ENCODE measurements around the gene PLA2G4E.

Gene PLA2G4E

DNA sequence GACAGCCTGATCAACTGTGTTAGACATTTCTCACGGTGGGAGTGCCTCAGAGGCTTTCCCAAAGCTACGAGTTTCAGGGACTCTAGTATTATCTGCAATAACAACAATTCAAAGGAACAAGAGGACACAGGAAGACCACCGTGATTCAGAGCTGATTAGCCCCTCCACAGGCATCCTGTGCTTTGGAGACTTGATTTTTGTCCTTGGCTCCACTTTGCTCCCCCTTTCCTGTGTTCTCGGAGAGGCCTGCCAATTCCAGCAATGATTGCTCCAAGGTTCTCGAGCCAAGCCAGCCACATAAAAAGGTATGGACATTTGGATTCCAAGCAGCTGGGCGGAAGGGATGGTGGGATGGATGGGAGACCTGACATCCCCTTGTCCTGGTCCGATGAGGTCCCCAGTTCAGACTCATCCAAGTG, 62.8 kb downstream of the PLA2G4E start:
- no peak for DNase-seq (ENCODE audit: low spot score)
- in situ Hi-C loops (cut with MboI; ENCODE audit: low sequenced_read_pairs, unreplicated experiment) = no loop called here
- TF ChIP-seq CTCF (IDR thresholded peaks at IDR 0.05; ENCODE audit: borderline replicate concordance, control extremely low read depth, extremely low read depth, insufficient read depth, missing control alignments) = no peak

DNA sequence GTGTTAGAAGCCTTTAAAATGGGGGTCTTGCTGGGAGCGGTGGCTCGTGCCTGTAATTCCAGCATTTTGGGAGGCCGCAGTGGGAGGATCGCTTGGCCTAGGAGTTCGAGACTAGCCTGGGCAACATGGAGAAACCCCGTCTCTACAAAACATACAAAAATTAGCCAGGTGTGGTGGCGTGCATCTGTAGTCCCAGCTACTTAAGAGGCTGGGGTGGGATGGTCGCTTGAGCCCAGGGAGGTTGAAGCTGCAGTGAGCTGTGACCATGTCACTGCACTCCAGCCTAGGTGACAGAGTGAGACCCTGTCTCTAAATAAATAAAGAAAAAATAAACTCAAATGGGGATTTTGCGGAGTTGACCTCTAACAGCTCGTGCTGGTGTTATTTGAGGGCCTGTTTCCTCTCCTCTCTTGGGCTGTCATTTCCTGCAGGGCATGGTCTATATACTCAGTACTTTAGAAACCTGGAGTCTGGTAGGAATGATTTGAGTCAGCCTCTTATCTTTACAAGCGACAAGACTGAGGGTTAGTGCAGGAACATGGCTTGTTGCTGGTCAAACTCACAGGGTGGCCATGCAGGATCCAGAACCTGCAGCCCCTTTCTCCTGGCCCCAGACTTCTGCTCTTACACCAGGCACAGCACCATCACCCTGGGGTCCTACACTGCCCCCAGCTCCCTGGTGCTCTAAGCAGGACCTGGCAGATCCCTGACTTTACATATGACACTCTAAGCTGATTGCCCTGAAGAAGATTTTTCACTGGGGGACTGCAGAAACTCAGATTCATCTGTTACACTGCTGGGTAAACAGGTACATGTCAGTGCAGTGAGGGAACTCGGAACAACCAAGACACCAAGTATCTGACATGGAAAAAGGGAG, 63.6 kb downstream of the PLA2G4E start:
- DNase-seq (ENCODE audit: low spot score) = peak; percentile 71
- no peak for TF ChIP-seq CTCF (IDR thresholded peaks at IDR 0.05; ENCODE audit: borderline replicate concordance, control extremely low read depth, extremely low read depth, insufficient read depth, missing control alignments)
- in situ Hi-C loops (cut with MboI; ENCODE audit: low sequenced_read_pairs, unreplicated experiment) = no loop called here

DNA sequence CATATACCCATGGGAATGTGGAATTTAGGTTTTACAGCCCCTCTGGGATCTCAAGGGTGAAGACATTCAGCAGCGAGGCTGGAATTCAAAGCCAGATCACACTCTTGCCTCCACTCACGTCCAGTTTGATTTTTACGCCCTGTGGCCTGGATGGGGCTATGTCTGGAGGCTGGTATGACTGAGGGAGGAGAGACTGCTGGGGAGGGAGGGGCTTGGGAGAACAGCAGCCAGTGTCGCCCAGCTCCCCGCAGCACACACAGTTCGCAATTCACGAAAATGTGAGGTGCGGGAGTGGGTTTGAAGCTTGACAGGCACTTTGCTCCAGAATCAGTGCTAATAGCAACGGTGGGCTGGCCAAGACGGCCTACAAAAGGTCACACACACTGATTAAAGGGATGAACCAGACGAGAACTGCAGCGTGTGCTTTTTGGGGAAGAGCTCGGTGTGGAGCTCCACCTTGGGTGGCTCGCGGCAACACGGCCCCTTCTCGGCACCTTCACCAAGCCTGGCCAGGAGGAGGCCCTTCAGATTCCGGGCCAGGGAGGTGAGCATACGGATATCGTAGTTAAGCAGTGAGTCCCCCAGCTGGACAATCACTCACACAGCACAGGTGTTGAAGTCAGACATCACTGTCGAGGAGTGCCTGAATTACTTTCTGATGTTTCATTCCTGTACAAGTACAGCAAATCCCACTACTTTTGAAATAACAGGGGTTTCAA, 64.9 kb downstream of the PLA2G4E start:
- no peak for DNase-seq (ENCODE audit: low spot score)
- in situ Hi-C loops (cut with MboI; ENCODE audit: low sequenced_read_pairs, unreplicated experiment) = no loop called here
- no peak for TF ChIP-seq CTCF (IDR thresholded peaks at IDR 0.05; ENCODE audit: borderline replicate concordance, control extremely low read depth, extremely low read depth, insufficient read depth, missing control alignments)

DNA sequence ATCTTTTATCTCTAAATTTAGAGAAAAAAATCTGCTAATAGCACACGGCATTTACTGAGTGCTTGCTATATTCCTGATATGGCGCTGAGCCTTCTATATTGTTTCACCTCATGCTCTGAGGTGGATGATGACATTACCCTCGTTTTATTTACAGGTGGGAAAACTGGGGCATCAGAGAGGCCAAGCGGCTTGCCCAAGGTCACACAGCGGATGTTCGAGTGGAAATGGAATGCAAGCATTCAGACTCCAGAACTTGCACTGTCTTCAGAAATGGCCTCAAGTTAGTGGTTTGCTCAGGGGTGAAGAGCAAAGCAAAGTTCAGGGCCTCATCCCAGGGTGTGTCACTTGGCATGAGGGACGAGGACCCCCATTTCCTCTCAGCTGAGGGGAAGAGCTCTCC, 65.7 kb downstream of the PLA2G4E start:
- no peak for DNase-seq (ENCODE audit: low spot score)
- no peak for TF ChIP-seq CTCF (IDR thresholded peaks at IDR 0.05; ENCODE audit: borderline replicate concordance, control extremely low read depth, extremely low read depth, insufficient read depth, missing control alignments)
- in situ Hi-C loops (cut with MboI; ENCODE audit: low sequenced_read_pairs, unreplicated experiment) = no loop called here

DNA sequence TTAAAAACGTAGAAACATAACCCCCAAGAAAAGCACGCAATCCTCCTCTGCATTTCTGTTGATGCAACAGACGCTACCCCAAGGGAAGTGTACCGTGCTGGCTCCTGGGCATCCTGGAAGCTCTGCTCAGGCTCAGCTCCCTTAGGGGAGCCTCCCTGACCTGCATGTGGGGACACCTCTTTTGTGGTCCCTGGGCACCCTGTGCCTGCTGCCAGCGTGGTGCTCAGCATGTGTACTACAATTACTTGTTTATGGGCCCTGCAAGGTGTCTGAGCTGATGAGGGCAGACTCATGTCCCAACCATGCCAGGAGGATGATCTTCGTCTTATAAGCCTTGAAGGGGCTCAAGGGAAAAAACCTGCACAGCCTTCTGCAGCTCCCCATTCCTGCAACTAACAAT, 66.8 kb downstream of the PLA2G4E start:
- no peak for TF ChIP-seq CTCF (IDR thresholded peaks at IDR 0.05; ENCODE audit: borderline replicate concordance, control extremely low read depth, extremely low read depth, insufficient read depth, missing control alignments)
- DNase-seq (ENCODE audit: low spot score) = no peak
- in situ Hi-C loops (cut with MboI; ENCODE audit: low sequenced_read_pairs, unreplicated experiment) = no loop called here

- no peak for DNase-seq (ENCODE audit: low spot score)
- in situ Hi-C loops (cut with MboI; ENCODE audit: low sequenced_read_pairs, unreplicated experiment) = no loop called here
- TF ChIP-seq CTCF (IDR thresholded peaks at IDR 0.05; ENCODE audit: borderline replicate concordance, control extremely low read depth, extremely low read depth, insufficient read depth, missing control alignments) = no peak
Observed at GRCh38 chr15:41952013-41952563, 68.8 kb downstream of the PLA2G4E start.

Measured in GM13976 (cell line).